Measurements from ENCODE around the gene METTL1. TPM values are rescaled to one million over a fixed set of nuclear protein-coding genes. Genes with fewer than 3 reads are reported as not detected.

The METTL1 gene
- total RNA-seq, 4 donors from 2014 or later = 11.2 to 39.3 (median 15.2) TPM

GRCh38 chr12:57781244-57781643, 9.3 kb upstream of the METTL1 start:
- TF ChIP-seq, protein P1, sequence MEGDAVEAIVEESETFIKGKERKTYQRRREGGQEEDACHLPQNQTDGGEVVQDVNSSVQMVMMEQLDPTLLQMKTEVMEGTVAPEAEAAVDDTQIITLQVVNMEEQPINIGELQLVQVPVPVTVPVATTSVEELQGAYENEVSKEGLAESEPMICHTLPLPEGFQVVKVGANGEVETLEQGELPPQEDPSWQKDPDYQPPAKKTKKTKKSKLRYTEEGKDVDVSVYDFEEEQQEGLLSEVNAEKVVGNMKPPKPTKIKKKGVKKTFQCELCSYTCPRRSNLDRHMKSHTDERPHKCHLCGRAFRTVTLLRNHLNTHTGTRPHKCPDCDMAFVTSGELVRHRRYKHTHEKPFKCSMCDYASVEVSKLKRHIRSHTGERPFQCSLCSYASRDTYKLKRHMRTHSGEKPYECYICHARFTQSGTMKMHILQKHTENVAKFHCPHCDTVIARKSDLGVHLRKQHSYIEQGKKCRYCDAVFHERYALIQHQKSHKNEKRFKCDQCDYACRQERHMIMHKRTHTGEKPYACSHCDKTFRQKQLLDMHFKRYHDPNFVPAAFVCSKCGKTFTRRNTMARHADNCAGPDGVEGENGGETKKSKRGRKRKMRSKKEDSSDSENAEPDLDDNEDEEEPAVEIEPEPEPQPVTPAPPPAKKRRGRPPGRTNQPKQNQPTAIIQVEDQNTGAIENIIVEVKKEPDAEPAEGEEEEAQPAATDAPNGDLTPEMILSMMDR (IDR thresholded peaks at IDR 0.05) = no peak
- ATAC-seq (ENCODE audit: low FRiP score) (no peak), DNase-seq (ENCODE audit: low spot score) (no peak)

DNA sequence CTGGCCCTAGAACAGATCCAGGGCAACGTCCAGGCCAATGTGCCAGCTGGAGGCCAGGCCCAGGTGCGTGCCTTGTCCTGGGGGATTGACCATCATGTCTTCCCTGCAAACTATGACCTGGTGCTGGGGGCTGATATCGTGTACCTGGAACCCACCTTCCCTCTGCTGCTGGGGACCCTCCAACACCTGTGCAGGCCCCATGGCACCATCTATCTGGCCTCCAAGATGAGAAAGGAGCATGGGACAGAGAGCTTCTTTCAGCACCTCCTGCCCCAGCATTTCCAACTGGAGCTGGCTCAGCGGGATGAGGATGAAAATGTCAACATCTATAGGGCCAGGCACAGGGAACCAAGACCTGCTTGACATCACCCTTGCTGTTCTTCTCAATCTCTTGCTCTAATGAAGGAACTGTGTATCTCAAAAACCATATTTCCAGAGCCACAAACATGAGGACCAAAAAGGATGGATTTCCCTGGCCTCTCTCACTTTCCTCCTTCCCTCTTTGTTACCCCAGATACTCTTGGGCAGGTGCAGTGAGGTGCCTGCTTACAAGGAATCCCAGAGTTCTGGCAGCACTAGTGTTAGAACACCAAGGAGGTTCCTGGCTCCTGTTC, 8.5 kb upstream of the METTL1 start:
- TF ChIP-seq, protein P1 (IDR thresholded peaks at IDR 0.05) = no peak
- no peak for DNase-seq (ENCODE audit: low spot score)
- no peak for ATAC-seq (ENCODE audit: low FRiP score)

GRCh38 chr12:57779736-57780135, 7.8 kb upstream of the METTL1 start:
- DNase-seq (ENCODE audit: low spot score) = no peak
- ATAC-seq (ENCODE audit: low FRiP score) = no peak
- TF ChIP-seq, protein P1 (IDR thresholded peaks at IDR 0.05) = no peak

- TF ChIP-seq, protein P1 (IDR thresholded peaks at IDR 0.05) = no peak
- DNase-seq (ENCODE audit: low spot score) = no peak
- no peak for ATAC-seq (ENCODE audit: low FRiP score)
These were observed 6.0 kb upstream of the METTL1 start for GRCh38 chr12:57777911-57778310.

DNA sequence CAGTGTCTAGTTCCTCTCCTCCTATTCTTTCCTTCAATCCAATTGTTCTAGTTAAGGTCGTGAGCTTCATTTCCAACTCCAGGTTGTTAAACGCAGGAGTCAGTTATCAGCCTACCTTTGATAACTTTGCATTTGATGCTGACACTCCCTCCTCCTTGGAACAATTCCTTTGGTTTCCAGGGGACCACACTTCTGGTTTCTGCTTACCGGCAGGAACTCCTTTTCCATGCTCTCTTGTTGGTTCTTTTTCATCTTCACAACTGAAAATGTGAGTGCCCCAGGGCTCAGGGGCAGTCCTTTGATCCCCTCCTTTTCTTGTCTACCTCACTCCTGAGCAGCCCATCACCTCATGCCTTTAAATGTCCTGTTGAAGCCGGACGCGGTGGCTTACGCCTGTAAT, 5.5 kb upstream of the METTL1 start:
- TF ChIP-seq, protein P1 (IDR thresholded peaks at IDR 0.05) = no peak
- ATAC-seq (ENCODE audit: low FRiP score) (no peak), DNase-seq (ENCODE audit: low spot score) (no peak)

DNA sequence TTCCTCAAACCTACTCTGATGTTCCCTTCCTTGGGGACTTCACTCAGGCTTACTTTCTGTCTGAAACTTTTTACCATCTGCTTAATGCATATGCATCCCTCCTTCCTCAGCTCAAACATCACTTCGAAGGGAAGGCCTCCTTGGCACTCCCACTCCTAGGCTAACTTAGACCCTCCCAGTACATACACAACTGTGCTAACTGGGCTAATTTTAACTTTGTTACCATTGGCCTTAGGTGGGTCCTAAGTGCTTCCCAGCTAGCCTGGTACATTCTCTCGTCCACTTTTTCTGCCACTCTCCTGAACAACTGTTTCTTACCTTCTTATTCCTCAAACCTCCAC, 4.3 kb upstream of the METTL1 start:
- no peak for ATAC-seq (ENCODE audit: low FRiP score)
- DNase-seq (ENCODE audit: low spot score) = no peak
- TF ChIP-seq, protein P1 (IDR thresholded peaks at IDR 0.05) = no peak

DNA sequence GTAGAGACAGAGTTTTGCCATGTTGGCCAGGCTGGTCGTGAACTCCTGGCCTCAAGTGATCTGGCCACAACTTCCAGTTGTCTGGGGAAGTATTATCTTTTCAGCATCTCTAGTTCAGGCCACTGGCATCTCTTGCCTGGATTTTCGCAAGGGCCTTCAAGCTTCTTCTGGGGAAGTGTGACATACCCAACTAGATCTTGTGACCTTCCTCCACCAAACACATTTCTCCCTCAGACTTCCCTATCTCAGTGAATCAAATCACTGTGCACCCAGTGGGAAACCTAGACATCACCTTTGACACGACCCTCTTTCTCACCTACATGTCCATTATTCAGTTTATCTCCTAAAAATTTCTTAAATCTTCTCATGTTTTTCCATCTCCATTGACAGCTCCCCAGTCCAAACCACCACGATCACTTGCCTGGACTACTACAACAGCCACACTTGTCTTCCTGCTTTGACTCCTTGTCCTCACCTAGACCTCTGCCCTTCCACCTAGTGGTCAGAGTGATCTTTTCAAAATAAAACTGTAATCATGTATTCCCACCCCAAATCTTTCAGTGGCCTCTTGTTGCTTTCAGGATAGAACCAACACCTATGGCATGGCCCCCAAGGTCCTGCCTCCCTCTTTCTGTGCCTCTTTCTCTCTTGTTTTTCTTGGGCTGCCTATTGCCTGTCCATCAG, 3.8 kb upstream of the METTL1 start:
- TF ChIP-seq, protein P1 (IDR thresholded peaks at IDR 0.05) = no peak

More for the DNA sequence above, 3.8 kb upstream of the METTL1 start:
- ATAC-seq (ENCODE audit: low FRiP score) (no peak), DNase-seq (ENCODE audit: low spot score) (no peak)

Measured in omental fat pad (tissue), 4 donors.